ENCODE results near the gene SLC38A5.

SLC38A5 gene

DNA sequence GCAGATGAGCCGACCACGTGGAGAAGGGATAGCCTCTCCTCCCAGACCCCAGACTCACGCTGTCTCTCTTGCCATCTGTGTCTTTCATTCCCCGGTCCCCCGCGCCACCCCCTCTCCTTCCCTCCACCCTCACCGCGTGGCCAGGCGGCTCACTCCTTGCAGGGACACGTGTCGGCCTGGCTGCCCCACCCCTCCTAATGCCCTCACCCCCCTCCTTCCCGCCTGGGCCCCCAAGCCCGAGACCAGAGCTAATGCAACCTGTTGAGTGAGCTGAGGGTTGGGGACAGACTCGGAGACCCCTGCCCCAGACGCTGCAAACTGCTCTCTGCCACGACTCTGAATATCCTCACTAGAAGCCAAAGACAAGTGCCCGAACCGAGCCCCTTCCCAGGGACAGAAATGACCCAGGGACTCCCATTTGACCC lies 1.8 kb downstream of the SLC38A5 start:
- ATAC-seq = no peak
- TF ChIP-seq CSDC2 (CRISPR knock-in tag; IDR thresholded peaks at IDR 0.05) (no peak), ESRRG (CRISPR knock-in tag; IDR thresholded peaks at IDR 0.05) (no peak), ISL1 (CRISPR knock-in tag; IDR thresholded peaks at IDR 0.05) (no peak), ARNTL (CRISPR knock-in tag; IDR thresholded peaks at IDR 0.05; ENCODE audit: borderline replicate concordance, low read depth) (no peak), TCF4 (CRISPR knock-in tag; IDR thresholded peaks at IDR 0.05; ENCODE audit: borderline replicate concordance) (no peak), ZC3H10 (CRISPR knock-in tag; IDR thresholded peaks at IDR 0.05) (no peak), OSR1 (CRISPR knock-in tag; IDR thresholded peaks at IDR 0.05) (no peak), ZFP30 (CRISPR knock-in tag; IDR thresholded peaks at IDR 0.05) (no peak), PPARA (CRISPR knock-in tag; IDR thresholded peaks at IDR 0.05; ENCODE audit: borderline replicate concordance) (no peak), GLIS3 (CRISPR knock-in tag; IDR thresholded peaks at IDR 0.05) (no peak), BACH2 (CRISPR knock-in tag; IDR thresholded peaks at IDR 0.05; ENCODE audit: borderline replicate concordance) (no peak), ZNF8 (CRISPR knock-in tag; IDR thresholded peaks at IDR 0.05) (no peak), ZNF565 (CRISPR knock-in tag; conservative IDR thresholded peaks at IDR 0.05; ENCODE audit: low read depth) (no peak), TOX (CRISPR knock-in tag; IDR thresholded peaks at IDR 0.05; ENCODE audit: borderline replicate concordance) (no peak), SNAI2 (CRISPR knock-in tag; IDR thresholded peaks at IDR 0.05) (no peak)
- TF ChIP-seq, protein P1, sequence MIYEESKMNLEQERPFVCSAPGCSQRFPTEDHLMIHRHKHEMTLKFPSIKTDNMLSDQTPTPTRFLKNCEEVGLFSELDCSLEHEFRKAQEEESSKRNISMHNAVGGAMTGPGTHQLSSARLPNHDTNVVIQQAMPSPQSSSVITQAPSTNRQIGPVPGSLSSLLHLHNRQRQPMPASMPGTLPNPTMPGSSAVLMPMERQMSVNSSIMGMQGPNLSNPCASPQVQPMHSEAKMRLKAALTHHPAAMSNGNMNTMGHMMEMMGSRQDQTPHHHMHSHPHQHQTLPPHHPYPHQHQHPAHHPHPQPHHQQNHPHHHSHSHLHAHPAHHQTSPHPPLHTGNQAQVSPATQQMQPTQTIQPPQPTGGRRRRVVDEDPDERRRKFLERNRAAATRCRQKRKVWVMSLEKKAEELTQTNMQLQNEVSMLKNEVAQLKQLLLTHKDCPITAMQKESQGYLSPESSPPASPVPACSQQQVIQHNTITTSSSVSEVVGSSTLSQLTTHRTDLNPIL (CRISPR knock-in tag; IDR thresholded peaks at IDR 0.05; ENCODE audit: low read depth) = no peak
- TF ChIP-seq, protein P2, sequence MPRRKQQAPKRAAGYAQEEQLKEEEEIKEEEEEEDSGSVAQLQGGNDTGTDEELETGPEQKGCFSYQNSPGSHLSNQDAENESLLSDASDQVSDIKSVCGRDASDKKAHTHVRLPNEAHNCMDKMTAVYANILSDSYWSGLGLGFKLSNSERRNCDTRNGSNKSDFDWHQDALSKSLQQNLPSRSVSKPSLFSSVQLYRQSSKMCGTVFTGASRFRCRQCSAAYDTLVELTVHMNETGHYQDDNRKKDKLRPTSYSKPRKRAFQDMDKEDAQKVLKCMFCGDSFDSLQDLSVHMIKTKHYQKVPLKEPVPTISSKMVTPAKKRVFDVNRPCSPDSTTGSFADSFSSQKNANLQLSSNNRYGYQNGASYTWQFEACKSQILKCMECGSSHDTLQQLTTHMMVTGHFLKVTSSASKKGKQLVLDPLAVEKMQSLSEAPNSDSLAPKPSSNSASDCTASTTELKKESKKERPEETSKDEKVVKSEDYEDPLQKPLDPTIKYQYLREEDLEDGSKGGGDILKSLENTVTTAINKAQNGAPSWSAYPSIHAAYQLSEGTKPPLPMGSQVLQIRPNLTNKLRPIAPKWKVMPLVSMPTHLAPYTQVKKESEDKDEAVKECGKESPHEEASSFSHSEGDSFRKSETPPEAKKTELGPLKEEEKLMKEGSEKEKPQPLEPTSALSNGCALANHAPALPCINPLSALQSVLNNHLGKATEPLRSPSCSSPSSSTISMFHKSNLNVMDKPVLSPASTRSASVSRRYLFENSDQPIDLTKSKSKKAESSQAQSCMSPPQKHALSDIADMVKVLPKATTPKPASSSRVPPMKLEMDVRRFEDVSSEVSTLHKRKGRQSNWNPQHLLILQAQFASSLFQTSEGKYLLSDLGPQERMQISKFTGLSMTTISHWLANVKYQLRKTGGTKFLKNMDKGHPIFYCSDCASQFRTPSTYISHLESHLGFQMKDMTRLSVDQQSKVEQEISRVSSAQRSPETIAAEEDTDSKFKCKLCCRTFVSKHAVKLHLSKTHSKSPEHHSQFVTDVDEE (CRISPR knock-in tag; IDR thresholded peaks at IDR 0.05) = no peak
- TF ChIP-seq, protein P3, sequence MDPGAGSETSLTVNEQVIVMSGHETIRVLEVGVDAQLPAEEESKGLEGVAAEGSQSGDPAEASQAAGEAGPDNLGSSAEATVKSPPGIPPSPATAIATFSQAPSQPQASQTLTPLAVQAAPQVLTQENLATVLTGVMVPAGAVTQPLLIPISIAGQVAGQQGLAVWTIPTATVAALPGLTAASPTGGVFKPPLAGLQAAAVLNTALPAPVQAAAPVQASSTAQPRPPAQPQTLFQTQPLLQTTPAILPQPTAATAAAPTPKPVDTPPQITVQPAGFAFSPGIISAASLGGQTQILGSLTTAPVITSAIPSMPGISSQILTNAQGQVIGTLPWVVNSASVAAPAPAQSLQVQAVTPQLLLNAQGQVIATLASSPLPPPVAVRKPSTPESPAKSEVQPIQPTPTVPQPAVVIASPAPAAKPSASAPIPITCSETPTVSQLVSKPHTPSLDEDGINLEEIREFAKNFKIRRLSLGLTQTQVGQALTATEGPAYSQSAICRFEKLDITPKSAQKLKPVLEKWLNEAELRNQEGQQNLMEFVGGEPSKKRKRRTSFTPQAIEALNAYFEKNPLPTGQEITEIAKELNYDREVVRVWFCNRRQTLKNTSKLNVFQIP (CRISPR knock-in tag; IDR thresholded peaks at IDR 0.05; ENCODE audit: borderline replicate concordance, low read depth) = no peak
- TF ChIP-seq, protein P4, sequence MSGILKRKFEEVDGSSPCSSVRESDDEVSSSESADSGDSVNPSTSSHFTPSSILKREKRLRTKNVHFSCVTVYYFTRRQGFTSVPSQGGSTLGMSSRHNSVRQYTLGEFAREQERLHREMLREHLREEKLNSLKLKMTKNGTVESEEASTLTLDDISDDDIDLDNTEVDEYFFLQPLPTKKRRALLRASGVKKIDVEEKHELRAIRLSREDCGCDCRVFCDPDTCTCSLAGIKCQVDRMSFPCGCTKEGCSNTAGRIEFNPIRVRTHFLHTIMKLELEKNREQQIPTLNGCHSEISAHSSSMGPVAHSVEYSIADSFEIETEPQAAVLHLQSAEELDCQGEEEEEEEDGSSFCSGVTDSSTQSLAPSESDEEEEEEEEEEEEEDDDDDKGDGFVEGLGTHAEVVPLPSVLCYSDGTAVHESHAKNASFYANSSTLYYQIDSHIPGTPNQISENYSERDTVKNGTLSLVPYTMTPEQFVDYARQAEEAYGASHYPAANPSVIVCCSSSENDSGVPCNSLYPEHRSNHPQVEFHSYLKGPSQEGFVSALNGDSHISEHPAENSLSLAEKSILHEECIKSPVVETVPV (CRISPR knock-in tag; IDR thresholded peaks at IDR 0.05) = no peak
- TF ChIP-seq, protein P5, sequence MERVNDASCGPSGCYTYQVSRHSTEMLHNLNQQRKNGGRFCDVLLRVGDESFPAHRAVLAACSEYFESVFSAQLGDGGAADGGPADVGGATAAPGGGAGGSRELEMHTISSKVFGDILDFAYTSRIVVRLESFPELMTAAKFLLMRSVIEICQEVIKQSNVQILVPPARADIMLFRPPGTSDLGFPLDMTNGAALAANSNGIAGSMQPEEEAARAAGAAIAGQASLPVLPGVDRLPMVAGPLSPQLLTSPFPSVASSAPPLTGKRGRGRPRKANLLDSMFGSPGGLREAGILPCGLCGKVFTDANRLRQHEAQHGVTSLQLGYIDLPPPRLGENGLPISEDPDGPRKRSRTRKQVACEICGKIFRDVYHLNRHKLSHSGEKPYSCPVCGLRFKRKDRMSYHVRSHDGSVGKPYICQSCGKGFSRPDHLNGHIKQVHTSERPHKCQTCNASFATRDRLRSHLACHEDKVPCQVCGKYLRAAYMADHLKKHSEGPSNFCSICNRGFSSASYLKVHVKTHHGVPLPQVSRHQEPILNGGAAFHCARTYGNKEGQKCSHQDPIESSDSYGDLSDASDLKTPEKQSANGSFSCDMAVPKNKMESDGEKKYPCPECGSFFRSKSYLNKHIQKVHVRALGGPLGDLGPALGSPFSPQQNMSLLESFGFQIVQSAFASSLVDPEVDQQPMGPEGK (CRISPR knock-in tag; IDR thresholded peaks at IDR 0.05; ENCODE audit: borderline replicate concordance) = no peak

DNA sequence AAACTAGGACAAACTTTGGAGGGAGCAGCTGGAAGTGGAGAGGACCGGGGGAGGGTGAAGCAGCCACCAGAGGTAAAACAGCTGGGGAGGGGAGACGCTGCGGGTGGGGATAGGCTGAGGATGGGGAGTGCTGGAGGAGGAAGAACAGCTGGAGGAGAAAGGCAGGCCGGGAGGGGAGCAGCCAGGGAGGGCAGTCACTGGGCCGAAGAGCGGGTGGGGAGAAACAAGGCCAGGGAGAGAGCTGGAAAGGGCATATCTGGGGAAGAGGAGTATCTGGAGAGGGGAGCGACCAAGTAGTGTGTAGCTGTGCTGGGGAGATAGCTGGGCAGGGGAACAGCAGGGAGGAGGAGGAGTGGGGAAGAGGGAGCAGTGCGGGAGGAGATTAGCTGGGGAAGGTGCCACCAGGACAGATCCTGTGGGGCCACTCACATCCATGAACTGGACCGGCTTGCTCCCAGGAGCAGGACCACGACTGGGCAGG lies 2.7 kb downstream of the SLC38A5 start:
- TF ChIP-seq CSDC2 (CRISPR knock-in tag; IDR thresholded peaks at IDR 0.05) (no peak), ISL1 (CRISPR knock-in tag; IDR thresholded peaks at IDR 0.05) (no peak), TCF4 (CRISPR knock-in tag; IDR thresholded peaks at IDR 0.05; ENCODE audit: borderline replicate concordance) (no peak), SNAI2 (CRISPR knock-in tag; IDR thresholded peaks at IDR 0.05) (no peak), OSR1 (CRISPR knock-in tag; IDR thresholded peaks at IDR 0.05) (no peak), ZFP3 (CRISPR knock-in tag; IDR thresholded peaks at IDR 0.05) (no peak), ZNF8 (CRISPR knock-in tag; IDR thresholded peaks at IDR 0.05) (no peak), ZFP30 (CRISPR knock-in tag; IDR thresholded peaks at IDR 0.05) (no peak), BACH2 (CRISPR knock-in tag; IDR thresholded peaks at IDR 0.05; ENCODE audit: borderline replicate concordance) (no peak), RARB (CRISPR knock-in tag; IDR thresholded peaks at IDR 0.05) (no peak), PPARA (CRISPR knock-in tag; IDR thresholded peaks at IDR 0.05; ENCODE audit: borderline replicate concordance) (no peak)
- TF ChIP-seq, protein P1 (CRISPR knock-in tag; IDR thresholded peaks at IDR 0.05; ENCODE audit: low read depth) = no peak
- TF ChIP-seq, protein P5 (CRISPR knock-in tag; IDR thresholded peaks at IDR 0.05; ENCODE audit: borderline replicate concordance) = no peak
- TF ChIP-seq, protein P3 (CRISPR knock-in tag; IDR thresholded peaks at IDR 0.05; ENCODE audit: borderline replicate concordance, low read depth) = no peak
- TF ChIP-seq, protein P4 (CRISPR knock-in tag; IDR thresholded peaks at IDR 0.05) = no peak
- no peak for ATAC-seq
